GM18507 (cell line): ENCODE results near the gene RAX.

Source experiments
- DNase-seq: peaks from one replicate; pipeline ENCODE4 v3.0.0; 2011; ENCODE audit warnings: low read depth; ENCODE audit not compliant: insufficient read length; ENCODE audit errors: extremely low spot score
- FAIRE-seq: peaks from 2 replicates; lab custom pipeline; 2011; peaks lifted over from hg19 to GRCh38; lab: Jason Lieb, UNC

Gene RAX

DNA sequence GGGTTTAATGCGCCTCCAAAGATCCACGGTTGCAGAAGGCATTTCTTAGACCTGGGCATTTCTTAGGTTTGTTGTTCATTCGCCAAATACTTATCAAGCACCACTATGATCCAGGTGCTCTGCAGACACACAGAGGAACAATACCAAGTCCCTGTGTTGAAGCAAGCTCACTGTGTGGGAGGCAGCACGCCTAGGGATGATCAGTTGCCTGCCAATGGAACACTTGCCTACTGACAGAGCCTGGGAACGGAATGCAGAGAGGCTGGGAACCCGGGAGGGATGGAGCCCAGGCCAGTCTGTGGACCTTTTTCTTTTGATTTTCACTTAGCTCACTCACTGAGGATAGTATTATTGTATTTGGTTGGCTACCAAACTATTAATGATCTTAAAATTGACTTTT lies 55.2 kb downstream of the RAX start:
- FAIRE-seq = no peak
- DNase-seq = no peak
